GM18526 (cell line): ENCODE results near the gene RNASE7.

ENCODE experiments used
- POLR2A ChIP-seq: IDR thresholded peaks from 3 replicates; pipeline ENCODE4 v1.6.1; 2011; ENCODE audit not compliant: insufficient read length; ENCODE audit errors: extremely low read depth

RNASE7 gene

DNA sequence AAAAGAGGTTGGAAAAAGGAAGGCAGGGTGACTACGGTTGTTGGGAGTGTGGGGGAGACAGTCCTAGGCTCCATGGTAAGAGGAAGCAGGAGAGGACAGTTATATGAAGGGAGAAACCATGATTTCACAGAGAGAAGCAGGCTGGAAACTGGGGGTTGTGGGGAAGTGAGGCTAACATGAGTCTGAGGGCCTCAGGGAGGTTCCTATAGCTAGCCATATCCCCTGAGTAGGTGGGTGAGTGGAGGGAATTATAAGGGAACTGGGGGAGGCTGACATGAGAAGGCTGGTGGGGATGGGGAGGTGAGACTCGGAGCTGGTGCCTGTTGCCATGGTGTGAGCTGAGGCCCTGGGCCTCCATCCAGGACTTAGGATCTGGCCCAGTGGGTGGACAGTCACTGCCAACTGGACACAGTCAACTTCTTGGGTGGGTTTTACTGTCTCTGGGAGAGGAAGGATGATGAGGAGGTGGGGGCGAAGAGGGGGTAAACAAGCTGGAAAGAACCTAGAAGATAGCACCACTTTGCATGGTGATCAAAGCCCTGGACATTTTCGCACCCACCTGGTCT lies 8.9 kb upstream of the RNASE7 start:
- no peak for TF ChIP-seq POLR2A

DNA sequence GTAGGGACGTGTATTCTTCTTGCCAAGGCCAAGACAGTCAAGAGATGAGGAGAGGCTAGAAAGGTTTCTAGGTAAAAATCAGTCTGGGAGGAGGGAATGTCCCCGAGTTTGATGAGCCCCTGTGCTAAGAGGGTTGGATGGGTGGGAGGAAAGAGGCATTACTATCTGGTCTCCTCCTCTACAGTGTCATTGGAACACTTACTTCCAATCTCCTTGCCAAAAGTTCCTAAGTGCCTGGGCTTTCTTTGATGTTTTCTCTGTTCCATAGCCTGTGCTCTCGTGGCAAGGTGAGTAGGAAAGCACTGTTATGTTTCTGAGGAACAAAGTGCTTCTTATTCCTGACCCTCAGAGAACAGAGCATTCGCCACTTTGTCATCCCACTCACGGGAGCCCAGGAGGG lies 7.5 kb upstream of the RNASE7 start, which contains the start of gene RNASE13:
Gene RNASE13 (minus strand): TSS at position 101 of the 400 bp plus-strand sequence. CDS start 519 bp downstream, outside the sequence.
- no peak for TF ChIP-seq POLR2A

DNA sequence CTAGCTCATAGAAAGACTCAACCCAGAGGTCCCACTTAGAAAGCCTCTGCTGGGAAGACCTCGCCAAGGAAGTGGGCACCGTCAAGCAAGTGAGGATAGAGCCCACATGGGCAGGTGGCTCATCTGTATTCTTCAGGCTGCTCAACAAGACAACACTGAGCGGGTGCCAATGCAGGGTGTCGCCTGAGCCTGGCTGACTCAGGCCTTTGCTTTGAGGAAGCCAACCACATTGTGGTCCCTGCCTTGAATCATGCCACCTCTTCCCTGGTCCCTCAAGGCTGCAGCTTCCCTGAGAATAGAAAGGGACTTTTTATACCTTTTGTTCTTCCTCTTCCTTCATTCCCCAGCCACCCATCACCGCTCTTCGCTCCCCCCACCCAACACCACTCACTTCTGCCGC lies 5.4 kb upstream of the RNASE7 start:
- no peak for TF ChIP-seq POLR2A

DNA sequence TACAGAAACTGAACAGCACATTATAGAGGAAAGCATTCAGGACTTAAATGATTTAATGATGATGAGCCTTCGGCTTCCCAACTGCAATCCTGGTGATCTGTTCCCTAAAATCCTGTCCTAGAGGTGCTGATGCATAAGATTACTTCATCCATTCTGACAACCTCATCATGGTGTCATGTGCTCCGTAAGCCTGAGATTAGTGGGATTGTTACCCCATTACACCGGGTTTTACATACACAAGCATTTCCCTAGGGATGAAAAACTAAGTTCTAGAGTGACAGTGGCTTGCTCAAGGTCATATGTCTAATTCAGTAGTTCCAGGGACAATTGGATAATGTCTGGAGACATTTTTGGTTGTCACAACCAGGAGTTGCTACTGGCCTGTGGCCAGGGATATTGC lies 5.0 kb upstream of the RNASE7 start:
- TF ChIP-seq POLR2A: no peak

DNA sequence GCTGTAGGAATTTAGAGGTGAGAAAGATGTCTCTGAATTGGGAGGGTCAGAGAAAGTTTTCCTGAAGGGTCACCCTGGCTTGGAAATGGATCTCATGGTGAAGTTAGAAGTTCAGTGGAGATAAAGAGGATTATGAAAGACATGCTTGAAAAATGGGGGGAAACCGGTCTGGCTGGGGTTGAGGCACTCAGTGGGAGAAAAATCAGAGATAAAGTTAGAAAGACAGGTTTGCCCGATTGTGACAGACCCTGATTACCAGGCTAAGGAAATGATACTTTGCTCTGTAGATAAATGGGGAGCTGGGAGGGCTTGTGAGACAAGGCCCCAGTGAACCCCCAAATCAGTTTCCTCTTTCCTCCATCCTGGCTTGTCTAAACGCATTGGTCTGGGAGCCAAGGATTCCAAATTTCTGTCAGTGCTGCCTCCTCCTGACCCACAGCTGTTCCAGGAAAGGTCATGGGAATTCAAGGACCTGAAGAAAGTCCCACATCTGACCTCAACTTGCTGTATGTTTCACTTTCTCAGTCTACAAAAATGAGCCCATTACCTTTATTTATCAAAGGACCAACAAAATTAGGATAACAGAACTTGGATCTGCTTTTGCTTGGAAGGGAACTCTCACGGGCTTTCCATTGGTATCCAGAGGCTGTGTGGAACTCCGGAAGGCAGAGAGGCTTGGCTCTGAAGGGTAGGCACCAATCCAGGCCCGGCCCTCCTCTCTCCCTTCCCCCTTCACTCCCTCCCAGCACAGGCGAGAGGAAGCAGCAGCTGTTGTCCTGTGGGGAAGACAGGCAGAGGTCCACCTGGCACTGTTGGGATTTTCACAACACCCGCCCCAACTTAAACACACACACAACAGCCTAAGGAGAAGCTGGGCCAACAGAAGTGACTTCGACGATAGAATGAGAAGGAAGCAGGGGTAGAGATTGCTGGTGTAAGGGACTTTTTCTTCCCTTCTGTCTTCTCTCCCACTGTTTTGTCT lies 3.4 kb upstream of the RNASE7 start:
- no peak for TF ChIP-seq POLR2A

DNA sequence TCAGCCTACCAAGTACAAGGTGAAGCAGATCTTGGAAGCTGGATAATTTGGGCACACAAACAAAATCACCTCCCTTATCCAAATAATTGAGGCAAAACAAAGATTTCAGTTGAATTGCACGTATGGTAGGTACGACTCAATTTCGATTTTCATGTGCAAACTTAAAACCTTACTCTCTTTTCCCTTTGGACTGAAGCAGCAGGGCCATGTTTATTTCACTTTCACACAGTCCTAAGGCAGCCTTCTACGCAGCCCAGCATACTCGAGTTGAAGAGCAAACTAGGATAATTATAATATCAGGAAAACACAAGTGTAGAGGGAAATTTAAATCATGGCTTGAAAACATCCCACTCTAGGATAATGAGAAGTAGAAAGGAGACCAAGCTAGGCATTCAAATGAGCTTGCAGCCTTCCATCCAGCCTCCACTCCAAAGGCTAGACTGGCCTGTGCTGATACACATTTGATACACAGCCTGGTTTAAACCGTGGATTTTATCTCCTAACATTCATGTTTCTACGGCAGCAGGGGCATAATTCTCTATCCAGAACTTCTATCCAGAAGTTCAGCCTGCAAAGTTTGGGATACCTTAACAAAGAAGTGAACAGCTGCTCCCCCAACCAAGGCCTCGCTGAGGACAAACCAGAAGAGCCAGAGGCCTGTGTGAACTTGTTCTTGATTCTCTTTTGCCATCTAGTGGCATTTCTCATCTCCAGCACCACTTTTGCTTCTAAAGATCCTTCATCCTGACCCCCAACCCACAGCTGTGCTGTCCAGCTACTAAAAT lies 2.4 kb upstream of the RNASE7 start:
- no peak for TF ChIP-seq POLR2A

DNA sequence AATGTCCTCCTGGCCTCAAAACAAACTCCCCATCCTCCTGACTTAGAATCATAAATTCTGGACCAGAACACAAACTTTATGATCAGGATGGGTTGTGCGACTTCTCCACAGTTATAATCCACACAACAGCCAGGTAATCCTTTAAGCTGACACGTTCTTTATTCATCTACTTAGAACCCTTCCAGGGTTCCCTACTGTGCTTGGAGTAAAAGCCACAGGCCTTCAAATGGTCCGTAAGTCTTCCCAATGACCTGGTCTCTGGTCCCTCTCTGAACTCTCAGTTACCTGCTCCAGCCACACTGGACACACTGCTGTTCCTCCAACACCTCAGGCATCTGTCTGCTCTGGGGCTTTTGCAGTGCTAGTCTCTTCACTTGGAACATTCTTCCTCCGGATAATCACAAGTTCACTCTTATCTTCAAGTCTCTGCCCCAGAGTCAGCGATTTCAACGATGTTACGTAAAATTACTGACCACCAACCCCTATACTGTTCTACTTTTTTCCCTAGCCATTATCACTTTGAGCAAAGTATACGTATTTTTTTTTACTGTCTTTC lies 1.7 kb upstream of the RNASE7 start:
- TF ChIP-seq POLR2A: no peak

DNA sequence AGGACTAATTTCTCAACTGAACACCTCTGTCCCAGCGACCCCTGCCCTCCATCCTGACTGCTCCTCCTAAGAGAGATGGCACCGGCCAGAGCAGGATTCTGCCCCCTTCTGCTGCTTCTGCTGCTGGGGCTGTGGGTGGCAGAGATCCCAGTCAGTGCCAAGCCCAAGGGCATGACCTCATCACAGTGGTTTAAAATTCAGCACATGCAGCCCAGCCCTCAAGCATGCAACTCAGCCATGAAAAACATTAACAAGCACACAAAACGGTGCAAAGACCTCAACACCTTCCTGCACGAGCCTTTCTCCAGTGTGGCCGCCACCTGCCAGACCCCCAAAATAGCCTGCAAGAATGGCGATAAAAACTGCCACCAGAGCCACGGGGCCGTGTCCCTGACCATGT lies 756 bp downstream of the RNASE7 start:
- TF ChIP-seq POLR2A: no peak

DNA sequence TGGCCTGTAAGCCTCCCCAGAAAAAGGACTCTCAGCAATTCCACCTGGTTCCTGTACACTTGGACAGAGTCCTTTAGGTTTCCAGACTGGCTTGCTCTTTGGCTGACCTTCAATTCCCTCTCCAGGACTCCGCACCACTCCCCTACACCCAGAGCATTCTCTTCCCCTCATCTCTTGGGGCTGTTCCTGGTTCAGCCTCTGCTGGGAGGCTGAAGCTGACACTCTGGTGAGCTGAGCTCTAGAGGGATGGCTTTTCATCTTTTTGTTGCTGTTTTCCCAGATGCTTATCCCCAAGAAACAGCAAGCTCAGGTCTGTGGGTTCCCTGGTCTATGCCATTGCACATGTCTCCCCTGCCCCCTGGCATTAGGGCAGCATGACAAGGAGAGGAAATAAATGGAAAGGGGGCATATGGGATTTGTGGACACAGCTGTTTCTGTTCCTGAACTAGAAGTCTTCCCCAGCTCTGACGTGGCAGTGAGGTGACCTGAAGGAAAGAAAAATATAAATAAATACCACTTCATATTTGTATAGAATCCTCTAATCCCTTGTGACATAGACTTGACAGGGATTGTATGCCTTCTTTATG lies 1.3 kb downstream of the RNASE7 start:
- no peak for TF ChIP-seq POLR2A

DNA sequence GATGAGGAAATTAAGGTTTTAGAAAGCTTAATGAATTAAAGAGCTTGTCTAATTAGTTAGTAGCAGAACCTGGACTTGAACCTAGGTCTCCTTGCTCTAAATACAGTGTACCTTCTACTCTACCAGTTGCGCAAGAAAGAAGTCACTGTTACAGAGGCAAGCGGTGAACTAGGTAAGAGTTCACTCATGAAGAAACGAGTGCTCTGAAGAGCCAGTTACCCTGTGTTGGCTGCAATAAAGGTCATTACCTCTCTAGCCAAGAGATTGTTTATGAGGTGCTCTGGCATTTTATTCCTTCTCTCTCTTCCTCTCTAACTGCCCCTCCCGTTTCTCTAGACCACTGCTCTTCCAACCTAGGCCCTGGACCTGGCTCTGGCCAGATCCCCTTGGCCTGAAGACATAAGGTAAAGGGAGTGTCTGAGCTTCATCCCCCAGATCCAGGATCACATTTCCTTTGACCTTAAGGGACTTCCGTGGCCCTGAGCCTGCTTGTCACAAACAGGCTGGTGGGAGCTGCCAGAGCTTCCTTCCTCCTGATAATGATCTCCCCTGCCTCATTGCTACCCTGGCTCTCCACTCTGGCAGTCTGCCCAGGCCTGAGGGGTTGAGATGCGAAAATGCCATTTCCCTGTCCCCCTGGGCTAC lies 1.9 kb downstream of the RNASE7 start:
- no peak for TF ChIP-seq POLR2A

DNA sequence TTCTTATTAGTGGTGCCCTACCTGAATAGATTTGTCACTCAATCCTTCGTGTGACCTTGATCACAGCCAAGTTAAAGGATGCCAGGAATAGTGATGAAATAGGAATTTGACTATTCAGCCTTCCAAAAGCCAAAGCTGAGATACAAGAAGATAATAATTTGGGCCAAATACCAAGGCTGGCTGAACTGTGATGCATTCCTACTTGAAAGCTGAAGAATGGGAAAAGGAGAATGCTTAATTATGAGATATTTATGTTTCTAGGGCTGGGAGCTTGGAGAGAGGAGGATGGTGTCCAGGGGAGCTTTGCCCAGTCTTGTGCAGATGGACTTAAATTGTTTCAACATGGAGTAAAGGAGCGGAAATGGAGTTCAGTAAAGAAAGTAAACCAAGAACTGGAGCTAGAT lies 5.2 kb downstream of the RNASE7 start:
- TF ChIP-seq POLR2A: no peak

DNA sequence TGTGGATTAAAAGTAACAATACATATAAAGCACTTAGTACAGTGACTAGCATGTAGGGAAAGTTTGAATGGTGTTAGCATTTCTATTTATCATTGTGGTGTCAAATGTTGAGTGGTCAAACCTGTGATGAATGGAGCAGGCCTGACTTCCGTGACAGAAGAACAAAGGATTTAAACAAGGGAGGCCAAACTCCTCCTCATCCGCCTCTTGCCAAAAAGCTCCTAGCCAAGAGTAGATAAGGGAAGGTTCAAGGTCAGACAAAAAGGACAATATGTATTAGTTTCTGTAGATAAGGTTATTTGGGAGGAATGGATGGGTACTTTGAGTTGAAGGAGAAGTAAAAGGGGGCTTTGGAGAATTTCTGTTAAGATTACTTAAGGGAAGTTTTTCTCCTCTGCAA lies 6.5 kb downstream of the RNASE7 start:
- no peak for TF ChIP-seq POLR2A

DNA sequence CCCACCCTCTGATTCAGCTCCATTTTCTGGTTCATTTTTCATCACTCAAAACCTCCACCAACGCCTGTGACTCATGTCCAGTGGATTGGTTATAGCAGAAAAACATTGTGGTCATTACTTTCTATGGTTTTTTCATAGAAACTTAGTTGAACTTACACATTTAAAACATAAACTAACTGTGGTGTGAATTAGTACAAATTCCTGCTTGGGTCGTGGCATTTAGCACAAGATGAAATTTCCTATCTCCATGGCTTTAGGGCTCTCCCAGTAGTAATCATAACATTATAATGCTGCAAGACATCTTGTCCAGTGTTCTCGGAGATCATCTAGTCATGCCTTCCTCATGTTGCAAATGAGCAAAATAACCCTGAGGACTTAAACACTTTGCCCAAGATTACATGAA lies 7.1 kb downstream of the RNASE7 start:
- TF ChIP-seq POLR2A: no peak

DNA sequence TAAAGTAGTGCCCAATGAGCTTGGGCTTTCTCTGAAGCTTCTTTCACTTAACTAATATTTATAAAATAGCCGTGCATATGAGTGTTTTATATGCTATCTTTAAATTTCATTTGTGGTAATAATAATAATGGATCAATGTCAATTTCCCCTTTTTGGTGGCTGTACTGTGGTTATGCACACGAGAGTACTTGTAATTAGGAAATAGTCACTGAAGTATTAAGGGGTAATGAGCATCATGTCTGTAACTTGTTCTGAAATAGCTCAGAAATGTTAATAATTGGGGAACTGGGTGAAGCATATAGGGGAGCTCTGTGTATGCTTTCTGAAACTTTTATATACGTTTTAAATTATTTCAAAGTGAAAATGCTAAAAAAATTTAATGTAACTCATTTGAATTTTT lies 8.4 kb downstream of the RNASE7 start:
- no peak for TF ChIP-seq POLR2A
